GM12878 (cell line): ENCODE data around the gene VAV2.

ENCODE experiments used
- BRCA1 ChIP-seq: IDR thresholded peaks from 2 replicates; pipeline ENCODE4 v1.6.1; 2011; ENCODE audit warnings: low read depth, low read length, improper control_type of control experiment
- MEF2B ChIP-seq: fragments of 450-650 bp; IDR thresholded peaks from 2 replicates; pipeline ENCODE4 v1.6.1; 2018; ENCODE audit warnings: mild to moderate bottlenecking, moderate library complexity; ENCODE audit not compliant: partially characterized antibody, poor library complexity, severe bottlenecking
- NFIC ChIP-seq: IDR thresholded peaks from 2 replicates; pipeline ENCODE4 v1.6.1; 2012; ENCODE audit warnings: low read depth, mild to moderate bottlenecking, inconsistent platforms, low read length, moderate library complexity
- POLR2A ChIP-seq: IDR thresholded peaks from 2 replicates; pipeline ENCODE4 v1.6.1; 2011; ENCODE audit warnings: low read depth, mild to moderate bottlenecking, low read length
- RELA ChIP-seq: fragments of 450-650 bp; IDR thresholded peaks from 2 replicates; pipeline ENCODE4 v1.8.0; 2014; ENCODE audit warnings: borderline replicate concordance; ENCODE audit not compliant: partially characterized antibody
- SIX5 ChIP-seq: IDR thresholded peaks from 2 replicates; pipeline ENCODE4 v1.6.1; 2011; ENCODE audit warnings: mild to moderate bottlenecking, low read depth, low read length, moderate library complexity; ENCODE audit not compliant: severe bottlenecking
- YY1 ChIP-seq: IDR thresholded peaks from 2 replicates; pipeline ENCODE4 v1.6.1; 2011; ENCODE audit warnings: low read depth, mild to moderate bottlenecking, low read length
- ZZZ3 ChIP-seq: IDR thresholded peaks from 2 replicates; pipeline ENCODE4 v1.6.1; 2011; ENCODE audit warnings: low read depth; ENCODE audit not compliant: control insufficient read depth, insufficient read length
- TF ChIP-seq, protein P1 (sequence below), 3 experiments: IDR thresholded peaks in 2 of 3; conservative IDR thresholded peaks in 1 of 3; 2 replicates each; pipeline ENCODE4 v1.5.1; 2011; ENCODE audit warnings: low read depth in 3 of 3, low read length in 3 of 3, mild to moderate bottlenecking in 3 of 3, control low read depth in 2 of 3, moderate library complexity in 2 of 3, inconsistent platforms in 1 of 3, mixed read lengths in 1 of 3; ENCODE audit not compliant: control insufficient read depth in 2 of 3, insufficient read depth in 1 of 3; ENCODE audit errors: extremely low read depth in 1 of 3
- TF ChIP-seq, protein P2 (sequence below): IDR thresholded peaks from 2 replicates; pipeline ENCODE4 v1.6.1; 2011; ENCODE audit warnings: low read depth, mild to moderate bottlenecking, low read length, moderate library complexity, borderline replicate concordance; ENCODE audit errors: extremely low read depth
- TF ChIP-seq, protein P3 (sequence below): fragments of 450-650 bp; IDR thresholded peaks from 2 replicates; pipeline ENCODE4 v1.6.1; 2016; ENCODE audit warnings: mild to moderate bottlenecking, moderate library complexity, borderline replicate concordance

DNA sequence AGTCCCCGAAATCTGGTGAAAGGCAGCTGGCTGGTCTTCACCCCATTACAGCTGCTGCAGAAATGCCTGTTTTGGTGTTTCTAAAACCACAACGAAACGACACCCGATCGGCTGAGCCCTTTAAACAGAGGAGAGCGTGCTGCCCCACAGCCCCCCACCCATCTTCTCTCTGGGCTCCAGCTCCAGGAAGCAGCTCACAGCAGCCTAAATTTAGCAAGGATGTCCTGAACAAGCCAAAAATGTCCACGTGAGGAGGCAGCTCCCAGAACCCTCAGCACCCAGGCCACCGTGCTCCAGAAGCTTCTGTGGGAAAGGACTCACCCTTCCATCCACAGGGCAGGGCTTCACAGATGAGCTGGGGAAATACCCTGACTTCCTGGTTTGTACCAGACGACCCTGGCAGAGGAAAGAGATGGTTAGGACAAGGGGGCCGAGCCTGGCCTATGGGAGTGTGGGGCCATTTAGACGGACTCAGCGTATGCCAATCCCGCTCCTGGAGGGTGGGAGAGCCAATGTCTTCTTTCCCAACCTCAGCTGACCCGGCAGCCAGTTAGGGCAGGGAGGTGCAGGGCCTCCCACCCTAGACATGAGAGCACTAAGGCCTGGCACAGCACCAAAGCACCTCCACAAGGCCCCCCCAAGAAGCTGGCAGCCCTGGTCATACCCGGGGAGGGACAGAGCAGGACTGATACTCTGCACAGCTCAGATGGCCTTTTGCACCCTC lies 214.9 kb downstream of the VAV2 start:
- TF ChIP-seq BRCA1 (no peak), RELA (no peak), NFIC (no peak), ZZZ3 (no peak), MEF2B (no peak), SIX5 (no peak), YY1 (no peak), POLR2A (no peak)
- TF ChIP-seq, protein P1, sequence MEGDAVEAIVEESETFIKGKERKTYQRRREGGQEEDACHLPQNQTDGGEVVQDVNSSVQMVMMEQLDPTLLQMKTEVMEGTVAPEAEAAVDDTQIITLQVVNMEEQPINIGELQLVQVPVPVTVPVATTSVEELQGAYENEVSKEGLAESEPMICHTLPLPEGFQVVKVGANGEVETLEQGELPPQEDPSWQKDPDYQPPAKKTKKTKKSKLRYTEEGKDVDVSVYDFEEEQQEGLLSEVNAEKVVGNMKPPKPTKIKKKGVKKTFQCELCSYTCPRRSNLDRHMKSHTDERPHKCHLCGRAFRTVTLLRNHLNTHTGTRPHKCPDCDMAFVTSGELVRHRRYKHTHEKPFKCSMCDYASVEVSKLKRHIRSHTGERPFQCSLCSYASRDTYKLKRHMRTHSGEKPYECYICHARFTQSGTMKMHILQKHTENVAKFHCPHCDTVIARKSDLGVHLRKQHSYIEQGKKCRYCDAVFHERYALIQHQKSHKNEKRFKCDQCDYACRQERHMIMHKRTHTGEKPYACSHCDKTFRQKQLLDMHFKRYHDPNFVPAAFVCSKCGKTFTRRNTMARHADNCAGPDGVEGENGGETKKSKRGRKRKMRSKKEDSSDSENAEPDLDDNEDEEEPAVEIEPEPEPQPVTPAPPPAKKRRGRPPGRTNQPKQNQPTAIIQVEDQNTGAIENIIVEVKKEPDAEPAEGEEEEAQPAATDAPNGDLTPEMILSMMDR (IDR thresholded peaks at IDR 0.05 in 2 of 3, conservative IDR thresholded peaks at IDR 0.05 in 1 of 3; ENCODE audit: control insufficient read depth in 2 of 3, extremely low read depth in 1 of 3, insufficient read depth in 1 of 3, low read depth in 3 of 3, low read length in 3 of 3) = no peak
- TF ChIP-seq, protein P2, sequence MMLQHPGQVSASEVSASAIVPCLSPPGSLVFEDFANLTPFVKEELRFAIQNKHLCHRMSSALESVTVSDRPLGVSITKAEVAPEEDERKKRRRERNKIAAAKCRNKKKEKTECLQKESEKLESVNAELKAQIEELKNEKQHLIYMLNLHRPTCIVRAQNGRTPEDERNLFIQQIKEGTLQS = no peak
- TF ChIP-seq, protein P3, sequence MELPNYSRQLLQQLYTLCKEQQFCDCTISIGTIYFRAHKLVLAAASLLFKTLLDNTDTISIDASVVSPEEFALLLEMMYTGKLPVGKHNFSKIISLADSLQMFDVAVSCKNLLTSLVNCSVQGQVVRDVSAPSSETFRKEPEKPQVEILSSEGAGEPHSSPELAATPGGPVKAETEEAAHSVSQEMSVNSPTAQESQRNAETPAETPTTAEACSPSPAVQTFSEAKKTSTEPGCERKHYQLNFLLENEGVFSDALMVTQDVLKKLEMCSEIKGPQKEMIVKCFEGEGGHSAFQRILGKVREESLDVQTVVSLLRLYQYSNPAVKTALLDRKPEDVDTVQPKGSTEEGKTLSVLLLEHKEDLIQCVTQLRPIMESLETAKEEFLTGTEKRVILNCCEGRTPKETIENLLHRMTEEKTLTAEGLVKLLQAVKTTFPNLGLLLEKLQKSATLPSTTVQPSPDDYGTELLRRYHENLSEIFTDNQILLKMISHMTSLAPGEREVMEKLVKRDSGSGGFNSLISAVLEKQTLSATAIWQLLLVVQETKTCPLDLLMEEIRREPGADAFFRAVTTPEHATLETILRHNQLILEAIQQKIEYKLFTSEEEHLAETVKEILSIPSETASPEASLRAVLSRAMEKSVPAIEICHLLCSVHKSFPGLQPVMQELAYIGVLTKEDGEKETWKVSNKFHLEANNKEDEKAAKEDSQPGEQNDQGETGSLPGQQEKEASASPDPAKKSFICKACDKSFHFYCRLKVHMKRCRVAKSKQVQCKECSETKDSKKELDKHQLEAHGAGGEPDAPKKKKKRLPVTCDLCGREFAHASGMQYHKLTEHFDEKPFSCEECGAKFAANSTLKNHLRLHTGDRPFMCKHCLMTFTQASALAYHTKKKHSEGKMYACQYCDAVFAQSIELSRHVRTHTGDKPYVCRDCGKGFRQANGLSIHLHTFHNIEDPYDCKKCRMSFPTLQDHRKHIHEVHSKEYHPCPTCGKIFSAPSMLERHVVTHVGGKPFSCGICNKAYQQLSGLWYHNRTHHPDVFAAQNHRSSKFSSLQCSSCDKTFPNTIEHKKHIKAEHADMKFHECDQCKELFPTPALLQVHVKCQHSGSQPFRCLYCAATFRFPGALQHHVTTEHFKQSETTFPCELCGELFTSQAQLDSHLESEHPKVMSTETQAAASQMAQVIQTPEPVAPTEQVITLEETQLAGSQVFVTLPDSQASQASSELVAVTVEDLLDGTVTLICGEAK = no peak
